Breast epithelium (tissue), 4 donors: ENCODE results near the gene TMEM108. TPM values are rescaled to one million over a fixed set of nuclear protein-coding genes. Genes with fewer than 3 reads are reported as not detected.

Experiments
- DNase-seq, 2 donors: peaks; one replicate each; pipeline ENCODE4 v3.0.0-alpha.2; 2019; ENCODE audit warnings: low spot score in 2 of 2
- H3K27ac ChIP-seq, 2 donors: fragments of 200-600 bp; sonication (generic) in 1 of 2; one replicate each; pipeline ENCODE4 v1.5.1; 2016 to 2019; ENCODE audit warnings: mild to moderate bottlenecking in 1 of 2
- H3K27me3 ChIP-seq, 2 donors: fragments of 200-600 bp; sonication (generic) in 1 of 2; one replicate each; pipeline versions ENCODE4 v1.5.1 to v1.6.0; 2017 to 2019; ENCODE audit warnings: control low read depth in 1 of 2, mild to moderate bottlenecking in 1 of 2
- H3K36me3 ChIP-seq: fragments of 200-600 bp; one replicate; pipeline ENCODE4 v1.5.1; 2019
- H3K4me1 ChIP-seq, 2 donors: fragments of 200-600 bp; sonication (generic); one replicate each; pipeline ENCODE4 v1.5.1; 2016 to 2019; ENCODE audit warnings: control low read depth in 1 of 2
- H3K4me3 ChIP-seq, 3 donors: fragments of 200-600 bp; sonication (generic); 1 replicate in 2 of 3; 2 replicates in 1 of 3; pipeline ENCODE4 v1.5.1; 2016 to 2019; ENCODE audit warnings: mild to moderate bottlenecking in 3 of 3, moderate library complexity in 2 of 3
- H3K9me3 ChIP-seq, 2 donors: fragments of 200-600 bp; sonication (generic) in 1 of 2; one replicate each; pipeline ENCODE4 v1.5.1; 2016 to 2019; ENCODE audit warnings: control low read depth in 1 of 2
- CTCF ChIP-seq, 3 donors: fragments of 450-650 bp; IDR thresholded peaks; one replicate each; pipeline ENCODE4 v1.5.1; 2016 to 2017; ENCODE audit warnings: antibody characterized with exemption in 3 of 3, mild to moderate bottlenecking in 3 of 3, moderate library complexity in 3 of 3
- POLR2A ChIP-seq: fragments of 450-650 bp; IDR thresholded peaks from one replicate; pipeline ENCODE4 v1.6.1; 2016; ENCODE audit warnings: antibody characterized with exemption, mild to moderate bottlenecking, moderate library complexity
- POLR2AphosphoS5 ChIP-seq, 3 donors: sonication (generic); formaldehyde crosslinking; IDR thresholded peaks; one replicate each; pipeline ENCODE4 v1.6.1; 2017; ENCODE audit warnings: antibody characterized with exemption in 3 of 3
- intact Hi-C: fragments of 100-400 bp; cut with DNase I; formaldehyde crosslinking; loops from one replicate; pipeline ENCODE4 v1.15.1; 2023; ENCODE audit warnings: low total_unique reads
- total RNA-seq, 3 donors: library from RNA; depleted of rRNA; stranded (reverse); fragments of >200 nt; gene quantifications; one replicate each; pipeline ENCODE4 v1.1.0, GENCODE V29; 2016

TMEM108 gene
- total RNA-seq, 3 donors from 2014 or later = 0.44 to 0.98 (median 0.48) TPM

GRCh38 chr3:133408961-133409360 is 370.8 kb downstream of the TMEM108 start:
- H3K27ac ChIP-seq = no peak overlapping the region
- H3K9me3 ChIP-seq = no peaks in the 10 kb centered on the region
- no peak for TF ChIP-seq CTCF (IDR thresholded peaks at IDR 0.05)
- no peak for TF ChIP-seq POLR2A
- no peak for TF ChIP-seq POLR2AphosphoS5 (IDR thresholded peaks at IDR 0.05)
- no peaks in the 10 kb centered on the region for H3K36me3 ChIP-seq
- intact Hi-C loops = no loop called here
- H3K4me3 ChIP-seq = no peak overlapping the region
- no peak for DNase-seq
- no peaks in the 10 kb centered on the region for H3K27me3 ChIP-seq
- H3K4me1 ChIP-seq = no peaks in the 10 kb centered on the region

- no peaks in the 10 kb centered on the region for H3K27me3 ChIP-seq
- intact Hi-C loops = no loop called here
- H3K4me3 ChIP-seq = no peak overlapping the region
- H3K9me3 ChIP-seq = no peaks in the 10 kb centered on the region
- H3K36me3 ChIP-seq = no peaks in the 10 kb centered on the region
- no peak for TF ChIP-seq POLR2AphosphoS5 (IDR thresholded peaks at IDR 0.05)
- TF ChIP-seq CTCF (IDR thresholded peaks at IDR 0.05) = no peak
- no peak for TF ChIP-seq POLR2A
- H3K4me1 ChIP-seq = no peaks in the 10 kb centered on the region
- DNase-seq = no peak
- no peak overlapping the region for H3K27ac ChIP-seq
Observed at GRCh38 chr3:133410191-133410892, 372.2 kb downstream of the TMEM108 start.

- Histone ChIP-seq H3K27ac (no peak overlapping the region), H3K9me3 (no peaks in the 10 kb centered on the region), H3K4me3 (peak overlapping the region in 1 of 3 donors; percentile 36), H3K27me3 (no peaks in the 10 kb centered on the region), H3K36me3 (no peaks in the 10 kb centered on the region), H3K4me1 (no peaks in the 10 kb centered on the region)
- TF ChIP-seq CTCF (IDR thresholded peaks at IDR 0.05) = no peak
- no peak for TF ChIP-seq POLR2AphosphoS5 (IDR thresholded peaks at IDR 0.05)
- TF ChIP-seq POLR2A = no peak
- DNase-seq = no peak
- intact Hi-C loops = no loop called here
Observed at GRCh38 chr3:133412183-133413132, 374.3 kb downstream of the TMEM108 start.

GRCh38 chr3:133413161-133414020 is 375.2 kb downstream of the TMEM108 start:
- Histone ChIP-seq H3K4me3 (peak overlapping the region in 2 of 3 donors; percentile 5 to 36), H3K36me3 (no peaks in the 10 kb centered on the region), H3K27me3 (no peaks in the 10 kb centered on the region), H3K9me3 (no peaks in the 10 kb centered on the region), H3K4me1 (no peaks in the 10 kb centered on the region), H3K27ac (peak overlapping the region in 1 of 2 donors; percentile 40)
- no peak for TF ChIP-seq POLR2AphosphoS5 (IDR thresholded peaks at IDR 0.05)
- TF ChIP-seq CTCF (IDR thresholded peaks at IDR 0.05) = no peak
- no peak for TF ChIP-seq POLR2A
- intact Hi-C loops = no loop called here
- no peak for DNase-seq
